Osteoblast (primary cell): ENCODE measurements around the gene SLC17A6. TPM values are rescaled to one million over a fixed set of nuclear protein-coding genes. Genes with fewer than 3 reads are reported as not detected.

Source experiments
- DNase-seq: peaks from one replicate; pipeline ENCODE4 v3.0.0; 2011; ENCODE audit warnings: low spot score, mixed read lengths; ENCODE audit not compliant: insufficient read length; ENCODE audit errors: missing footprints
- H2AFZ ChIP-seq: 2 replicates; pipeline ENCODE4 v1.6.0; 2011; ENCODE audit warnings: mild to moderate bottlenecking, low read length
- H3K27ac ChIP-seq: 2 replicates; pipeline ENCODE4 v1.5.1; 2011; ENCODE audit warnings: mild to moderate bottlenecking, low read depth, low read length, moderate library complexity
- H3K27me3 ChIP-seq: 2 replicates; pipeline ENCODE4 v1.6.0; 2012; ENCODE audit warnings: mild to moderate bottlenecking, control low read depth, inconsistent platforms, low read length, moderate library complexity; ENCODE audit not compliant: insufficient read depth
- H3K36me3 ChIP-seq: 2 replicates; pipeline ENCODE4 v1.5.1; 2011; ENCODE audit warnings: mild to moderate bottlenecking, low read length, control low read depth, moderate library complexity; ENCODE audit not compliant: insufficient read depth
- H3K4me1 ChIP-seq: 2 replicates; pipeline ENCODE4 v1.5.1; 2011; ENCODE audit warnings: mild to moderate bottlenecking, low read length, control low read depth, moderate library complexity; ENCODE audit not compliant: insufficient read depth
- H3K4me2 ChIP-seq: 2 replicates; pipeline ENCODE4 v1.6.0; 2011; ENCODE audit warnings: mild to moderate bottlenecking, low read length; ENCODE audit not compliant: insufficient read depth
- H3K4me3 ChIP-seq: fragments of 200-600 bp; sonication (generic); 3 replicates; pipeline ENCODE4 v1.5.1; 2012; ENCODE audit warnings: mild to moderate bottlenecking, low read length, inconsistent platforms; ENCODE audit not compliant: insufficient read depth
- H3K79me2 ChIP-seq: 2 replicates; pipeline ENCODE4 v1.6.0; 2012; ENCODE audit warnings: mild to moderate bottlenecking, low read length, control low read depth, inconsistent platforms; ENCODE audit not compliant: insufficient read depth
- H3K9me3 ChIP-seq: 2 replicates; pipeline ENCODE4 v1.5.1; 2011; ENCODE audit warnings: low read depth, low read length, control low read depth
- H4K20me1 ChIP-seq: 2 replicates; pipeline ENCODE4 v1.6.0; 2012; ENCODE audit warnings: mild to moderate bottlenecking, low read length, control low read depth; ENCODE audit not compliant: insufficient read depth
- total RNA-seq: library from RNA; depleted of rRNA; stranded (reverse); fragments of >200 nt; gene quantifications from 2 replicates; pipeline ENCODE4 v1.2.3, GENCODE V29; 2012
- TF ChIP-seq, protein P1 (sequence below): IDR thresholded peaks from 2 replicates; pipeline ENCODE4 v1.5.1; 2011; ENCODE audit warnings: mild to moderate bottlenecking, low read depth, low read length, moderate library complexity; ENCODE audit errors: extremely low read depth

SLC17A6 gene
- total RNA-seq, 1 donor = not detected

DNA sequence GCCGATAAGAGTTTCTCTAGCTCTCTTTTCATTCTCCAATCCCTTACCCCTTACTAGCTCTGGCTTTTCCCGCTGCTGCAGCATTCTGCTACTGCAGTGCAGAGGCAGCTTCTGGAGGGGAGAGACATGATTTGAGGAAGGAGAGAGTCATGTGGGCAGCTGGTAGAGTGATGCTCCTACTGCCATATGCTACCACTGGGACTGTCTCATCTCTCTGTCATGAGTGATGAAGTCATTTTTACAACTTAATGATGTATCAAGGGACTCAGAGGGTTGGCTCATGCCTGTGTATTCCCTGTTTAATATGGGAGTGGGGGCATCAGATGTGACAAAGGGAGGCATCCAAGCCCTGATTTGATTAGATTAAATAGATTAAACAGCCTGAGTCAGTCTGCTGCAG is 11.3 kb downstream of the SLC17A6 start:
- Histone ChIP-seq H3K4me3 (no peak overlapping the region), H2AFZ (no peak overlapping the region), H3K79me2 (no peaks in the 10 kb centered on the region), H4K20me1 (no peaks in the 10 kb centered on the region), H3K27ac (no peak overlapping the region), H3K9me3 (no peaks in the 10 kb centered on the region), H3K27me3 (no peaks in the 10 kb centered on the region), H3K4me1 (no peaks in the 10 kb centered on the region), H3K4me2 (no peak overlapping the region), H3K36me3 (no peaks in the 10 kb centered on the region)
- TF ChIP-seq, protein P1, sequence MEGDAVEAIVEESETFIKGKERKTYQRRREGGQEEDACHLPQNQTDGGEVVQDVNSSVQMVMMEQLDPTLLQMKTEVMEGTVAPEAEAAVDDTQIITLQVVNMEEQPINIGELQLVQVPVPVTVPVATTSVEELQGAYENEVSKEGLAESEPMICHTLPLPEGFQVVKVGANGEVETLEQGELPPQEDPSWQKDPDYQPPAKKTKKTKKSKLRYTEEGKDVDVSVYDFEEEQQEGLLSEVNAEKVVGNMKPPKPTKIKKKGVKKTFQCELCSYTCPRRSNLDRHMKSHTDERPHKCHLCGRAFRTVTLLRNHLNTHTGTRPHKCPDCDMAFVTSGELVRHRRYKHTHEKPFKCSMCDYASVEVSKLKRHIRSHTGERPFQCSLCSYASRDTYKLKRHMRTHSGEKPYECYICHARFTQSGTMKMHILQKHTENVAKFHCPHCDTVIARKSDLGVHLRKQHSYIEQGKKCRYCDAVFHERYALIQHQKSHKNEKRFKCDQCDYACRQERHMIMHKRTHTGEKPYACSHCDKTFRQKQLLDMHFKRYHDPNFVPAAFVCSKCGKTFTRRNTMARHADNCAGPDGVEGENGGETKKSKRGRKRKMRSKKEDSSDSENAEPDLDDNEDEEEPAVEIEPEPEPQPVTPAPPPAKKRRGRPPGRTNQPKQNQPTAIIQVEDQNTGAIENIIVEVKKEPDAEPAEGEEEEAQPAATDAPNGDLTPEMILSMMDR = no peak
- no peak for DNase-seq

DNA sequence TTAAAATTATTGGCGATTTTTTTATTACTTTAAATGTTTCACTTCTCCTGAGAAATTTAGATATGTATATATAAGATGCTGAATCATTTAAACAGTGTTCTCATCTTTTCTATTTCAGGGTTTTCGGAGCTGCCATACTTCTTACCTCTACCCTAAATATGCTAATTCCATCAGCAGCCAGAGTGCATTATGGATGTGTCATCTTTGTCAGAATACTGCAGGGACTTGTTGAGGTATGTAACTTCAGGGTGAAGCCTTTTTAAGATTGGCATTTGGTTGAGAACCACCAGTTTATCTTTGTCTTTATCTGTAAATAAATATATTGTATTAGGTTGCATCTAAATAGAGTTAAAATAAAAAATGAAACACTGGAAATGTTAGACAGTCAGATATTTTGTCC is 21.1 kb downstream of the SLC17A6 start:
- Histone ChIP-seq H3K4me2 (no peak overlapping the region), H3K4me3 (no peak overlapping the region), H3K9me3 (no peaks in the 10 kb centered on the region), H3K27ac (no peak overlapping the region), H3K27me3 (no peaks in the 10 kb centered on the region), H3K4me1 (no peaks in the 10 kb centered on the region), H3K36me3 (no peaks in the 10 kb centered on the region), H2AFZ (no peak overlapping the region), H3K79me2 (no peaks in the 10 kb centered on the region), H4K20me1 (no peaks in the 10 kb centered on the region)
- TF ChIP-seq, protein P1 = no peak
- no peak for DNase-seq

DNA sequence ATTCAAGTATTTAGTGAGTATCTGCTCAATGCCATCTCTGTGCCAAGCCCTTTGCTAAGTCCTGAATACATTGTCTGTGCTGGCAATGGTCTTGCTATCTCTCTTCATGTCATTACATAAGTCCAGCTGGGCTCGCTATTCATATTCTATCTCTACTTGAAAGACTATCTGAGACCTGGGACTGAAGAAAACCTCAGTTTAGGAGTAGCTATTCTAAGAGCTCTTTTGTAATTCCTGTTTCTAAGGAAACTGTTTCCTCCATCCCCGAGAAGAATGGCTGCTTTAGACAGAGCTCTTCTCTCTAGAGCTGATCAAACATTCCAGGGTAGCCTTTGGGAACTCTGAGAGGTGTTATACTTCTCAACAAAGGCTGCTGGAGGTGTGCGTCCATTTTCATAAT is 33.0 kb downstream of the SLC17A6 start:
- H3K4me2 ChIP-seq = no peak overlapping the region
- no peaks in the 10 kb centered on the region for H3K27me3 ChIP-seq
- no peak overlapping the region for H3K4me3 ChIP-seq
- TF ChIP-seq, protein P1 = no peak
- no peaks in the 10 kb centered on the region for H3K79me2 ChIP-seq
- no peaks in the 10 kb centered on the region for H3K36me3 ChIP-seq
- H3K4me1 ChIP-seq = no peaks in the 10 kb centered on the region
- no peak for DNase-seq
- H2AFZ ChIP-seq = no peak overlapping the region
- H3K9me3 ChIP-seq = no peaks in the 10 kb centered on the region
- no peaks in the 10 kb centered on the region for H4K20me1 ChIP-seq
- no peak overlapping the region for H3K27ac ChIP-seq

DNA sequence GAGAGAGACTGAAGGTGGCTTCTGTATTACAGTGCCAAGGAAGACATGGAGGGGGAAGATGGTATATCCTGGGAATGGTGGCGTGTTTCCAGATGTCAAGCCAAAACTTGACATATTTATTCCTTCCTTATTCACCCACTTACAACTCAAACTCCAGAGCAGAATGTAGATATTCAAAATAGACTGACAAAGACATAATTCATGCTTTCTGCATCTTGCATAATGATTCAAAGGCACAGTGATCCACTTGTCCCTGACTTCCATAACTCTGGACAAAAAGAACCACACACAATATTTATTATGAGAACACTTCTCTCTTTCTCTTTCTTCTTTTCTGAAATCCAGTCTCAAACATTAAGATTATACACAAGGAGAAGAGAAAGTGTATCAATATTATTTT is 48.9 kb downstream of the SLC17A6 start:
- Histone ChIP-seq H3K79me2 (no peaks in the 10 kb centered on the region), H3K4me2 (no peak overlapping the region)

More for the DNA sequence above, 48.9 kb downstream of the SLC17A6 start:
- DNase-seq = no peak
- Histone ChIP-seq H3K27ac (no peak overlapping the region), H3K9me3 (no peaks in the 10 kb centered on the region), H3K27me3 (no peaks in the 10 kb centered on the region), H3K36me3 (no peaks in the 10 kb centered on the region), H3K4me3 (no peak overlapping the region), H3K4me1 (no peaks in the 10 kb centered on the region), H2AFZ (no peak overlapping the region), H4K20me1 (no peaks in the 10 kb centered on the region)
- TF ChIP-seq, protein P1 = no peak
